ENCODE data around the gene SNTB2.

DNA sequence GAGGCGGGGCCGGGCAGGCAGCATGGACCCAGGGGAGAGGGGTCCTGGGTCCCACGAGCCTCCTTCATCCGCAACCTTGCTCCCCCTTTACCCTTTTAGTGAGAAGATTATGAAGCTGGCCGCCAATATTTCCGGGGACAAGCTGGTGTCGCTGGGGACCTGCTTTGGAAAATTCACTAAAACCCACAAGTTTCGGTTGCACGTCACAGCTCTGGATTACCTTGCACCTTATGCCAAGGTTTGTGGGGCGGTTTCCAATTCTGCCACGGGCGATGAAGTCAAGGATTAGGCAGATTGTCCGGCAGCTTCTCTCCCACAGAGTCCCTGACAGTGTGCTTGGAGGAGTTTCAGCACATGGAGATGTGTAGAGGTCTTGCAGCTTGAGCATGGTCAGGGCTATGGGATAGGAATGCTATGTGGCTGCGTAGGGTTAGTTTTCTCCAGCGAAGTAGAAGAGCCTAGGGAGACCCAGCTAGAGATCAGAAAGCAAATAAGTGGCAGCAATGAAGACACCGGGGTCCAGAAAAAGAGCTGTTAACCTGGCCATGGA, 153.2 kb downstream of the SNTB2 start:
- TF ChIP-seq CTCF (conservative IDR thresholded peaks at IDR 0.05), result no peak
- no peak for TF ChIP-seq EZH2 (IDR thresholded peaks at IDR 0.05; ENCODE audit: low read depth)

Measured in PC-9 (cell line).